IMR-90 (cell line): ENCODE results near the gene DCAF11. TPM values are rescaled to one million over a fixed set of nuclear protein-coding genes. Genes with fewer than 3 reads are reported as not detected.

ENCODE experiments used
- RCOR1 ChIP-seq: IDR thresholded peaks from 2 replicates; pipeline ENCODE4 v1.6.1; 2012; ENCODE audit warnings: mild to moderate bottlenecking, low read length, improper control_type of control experiment; ENCODE audit not compliant: insufficient replicate concordance
- polyA plus RNA-seq, 3 experiments: library from polyadenylated mRNA; depleted of rRNA; stranded (reverse); fragments of >200 nt; gene quantifications; 2 replicates each; pipeline ENCODE4 v1.2.3, GENCODE V29; 2012; ENCODE audit warnings: low replicate concordance in 1 of 3
- total RNA-seq: library from RNA; depleted of rRNA; stranded (reverse); fragments of >200 nt; gene quantifications from 2 replicates; pipeline ENCODE4 v1.2.3, GENCODE V29; 2012
- TF ChIP-seq, protein P1 (sequence below): conservative IDR thresholded peaks from 2 replicates; pipeline ENCODE4 v1.5.1; 2012; ENCODE audit warnings: mild to moderate bottlenecking, low read depth, low read length, improper control_type of control experiment

DCAF11 gene
- total and polyA plus RNA-seq, 2 of the 4 experiments (the other 2 are of a cell fraction) = 21.0 to 52.0 TPM

DNA sequence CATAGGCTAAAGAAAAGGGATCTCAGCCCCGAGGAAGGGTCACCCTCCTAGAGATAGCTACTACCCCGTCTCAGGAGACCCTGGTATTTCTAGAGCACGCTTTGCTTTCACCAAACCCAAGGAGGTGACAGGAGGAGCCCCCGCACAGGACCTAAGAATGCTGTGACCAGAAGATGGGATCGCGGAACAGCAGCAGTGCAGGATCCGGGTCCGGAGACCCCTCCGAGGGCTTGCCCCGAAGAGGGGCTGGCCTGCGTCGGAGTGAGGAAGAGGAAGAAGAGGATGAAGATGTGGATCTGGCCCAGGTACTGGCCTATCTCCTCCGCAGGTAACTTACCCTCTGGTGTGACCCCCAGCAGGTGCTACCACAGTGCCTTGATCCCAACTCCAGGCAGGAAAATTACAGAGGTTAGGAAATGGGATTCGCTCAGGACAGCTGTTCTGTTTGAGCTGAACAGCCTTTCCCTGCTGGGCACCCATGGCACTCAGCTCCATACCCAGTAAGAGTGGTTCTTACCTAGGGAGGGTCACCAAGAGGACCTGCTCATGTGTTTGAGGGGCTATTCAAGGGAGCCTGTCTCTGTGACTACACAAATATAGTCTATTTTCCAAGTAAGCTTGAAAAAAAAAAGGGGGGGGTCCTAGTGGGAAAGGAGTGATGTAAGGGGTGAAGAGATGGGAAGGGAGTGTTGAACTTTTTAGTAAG is 998 bp downstream of the DCAF11 start (continued):
- TF ChIP-seq, protein P1, sequence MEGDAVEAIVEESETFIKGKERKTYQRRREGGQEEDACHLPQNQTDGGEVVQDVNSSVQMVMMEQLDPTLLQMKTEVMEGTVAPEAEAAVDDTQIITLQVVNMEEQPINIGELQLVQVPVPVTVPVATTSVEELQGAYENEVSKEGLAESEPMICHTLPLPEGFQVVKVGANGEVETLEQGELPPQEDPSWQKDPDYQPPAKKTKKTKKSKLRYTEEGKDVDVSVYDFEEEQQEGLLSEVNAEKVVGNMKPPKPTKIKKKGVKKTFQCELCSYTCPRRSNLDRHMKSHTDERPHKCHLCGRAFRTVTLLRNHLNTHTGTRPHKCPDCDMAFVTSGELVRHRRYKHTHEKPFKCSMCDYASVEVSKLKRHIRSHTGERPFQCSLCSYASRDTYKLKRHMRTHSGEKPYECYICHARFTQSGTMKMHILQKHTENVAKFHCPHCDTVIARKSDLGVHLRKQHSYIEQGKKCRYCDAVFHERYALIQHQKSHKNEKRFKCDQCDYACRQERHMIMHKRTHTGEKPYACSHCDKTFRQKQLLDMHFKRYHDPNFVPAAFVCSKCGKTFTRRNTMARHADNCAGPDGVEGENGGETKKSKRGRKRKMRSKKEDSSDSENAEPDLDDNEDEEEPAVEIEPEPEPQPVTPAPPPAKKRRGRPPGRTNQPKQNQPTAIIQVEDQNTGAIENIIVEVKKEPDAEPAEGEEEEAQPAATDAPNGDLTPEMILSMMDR = no peak
- TF ChIP-seq RCOR1 = no peak
